ENCODE data around the gene BRIX1.

- no peak for TF ChIP-seq POLR2A (IDR thresholded peaks at IDR 0.05)
- TF ChIP-seq CTCF (IDR thresholded peaks at IDR 0.05), result no peak
These were observed 2.4 kb upstream of the BRIX1 start for GRCh38 chr5:34913072-34913471.

Data from testis (tissue), 2 donors.